ENCODE measurements around the gene RYR3.

The RYR3 gene

GRCh38 chr15:33735637-33736247 is 425.0 kb downstream of the RYR3 start:
- H2AFZ ChIP-seq (ENCODE audit: low read length): no peak overlapping the region
- H3K27ac ChIP-seq (ENCODE audit: low read length): no peak overlapping the region
- H3K9ac ChIP-seq (ENCODE audit: low read length): no peak overlapping the region
- H3K36me3 ChIP-seq (replicated peaks; ENCODE audit: insufficient read depth, low read length): no peaks in the 10 kb centered on the region
- H3K27me3 ChIP-seq (replicated peaks; ENCODE audit: insufficient read depth, low read length): no peaks in the 10 kb centered on the region
- no peaks in the 10 kb centered on the region for H4K20me1 ChIP-seq (ENCODE audit: insufficient read depth, low read length)
- DNase-seq: peak; percentile 58
- H3F3A ChIP-seq (ENCODE audit: insufficient read depth, low read length): no peaks in the 10 kb centered on the region
- no peak overlapping the region for H3K4me2 ChIP-seq (ENCODE audit: low read depth, low read length)
- H3K4me3 ChIP-seq (ENCODE audit: low read length): no peak overlapping the region
- H3K4me1 ChIP-seq (ENCODE audit: low read length): 0 out of 2 replicates have a peak, but pooled peaks cover 2% of the 10 kb centered on the region
- H3K9me3 ChIP-seq (replicated peaks; ENCODE audit: insufficient read depth, low read length): no peaks in the 10 kb centered on the region
- no peaks in the 10 kb centered on the region for H3K9me2 ChIP-seq (replicated peaks; ENCODE audit: insufficient read depth, low read length)
- H3K79me2 ChIP-seq (ENCODE audit: low read length): no peaks in the 10 kb centered on the region
- no peak for TF ChIP-seq EZH2 (optimal IDR thresholded peaks at IDR 0.05; ENCODE audit: low read depth, low read length)
- no peak for TF ChIP-seq EZH2phosphoT487 (IDR thresholded peaks at IDR 0.05; ENCODE audit: low read length)
- peak; percentile 77 for TF ChIP-seq CTCF (IDR thresholded peaks at IDR 0.05; ENCODE audit: low read length)

- H4K20me1 ChIP-seq (ENCODE audit: insufficient read depth, low read length): no peaks in the 10 kb centered on the region
- no peaks in the 10 kb centered on the region for H3K36me3 ChIP-seq (replicated peaks; ENCODE audit: insufficient read depth, low read length)
- H3K9me3 ChIP-seq (replicated peaks; ENCODE audit: insufficient read depth, low read length): no peaks in the 10 kb centered on the region
- H3K27me3 ChIP-seq (replicated peaks; ENCODE audit: insufficient read depth, low read length): no peaks in the 10 kb centered on the region
- no peak overlapping the region for H3K4me3 ChIP-seq (ENCODE audit: low read length)
- no peaks in the 10 kb centered on the region for H3K9me2 ChIP-seq (replicated peaks; ENCODE audit: insufficient read depth, low read length)
- no peak overlapping the region for H2AFZ ChIP-seq (ENCODE audit: low read length)
- DNase-seq: peak; percentile 41
- TF ChIP-seq EZH2phosphoT487 (IDR thresholded peaks at IDR 0.05; ENCODE audit: low read length) (no peak), CTCF (IDR thresholded peaks at IDR 0.05; ENCODE audit: low read length) (peak; percentile 91)
- H3K9ac ChIP-seq (ENCODE audit: low read length): no peak overlapping the region
- no peaks in the 10 kb centered on the region for H3K79me2 ChIP-seq (ENCODE audit: low read length)
- H3K27ac ChIP-seq (ENCODE audit: low read length): no peak overlapping the region
- no peaks in the 10 kb centered on the region for H3K4me1 ChIP-seq (ENCODE audit: low read length)
- no peaks in the 10 kb centered on the region for H3F3A ChIP-seq (ENCODE audit: insufficient read depth, low read length)
- H3K4me2 ChIP-seq (ENCODE audit: low read depth, low read length): peak overlapping the region; percentile 10; the same call in 1 of the 2 replicates
Measured at GRCh38 chr15:33737687-33738601, 427.2 kb downstream of the RYR3 start.

- H3K4me3 ChIP-seq (ENCODE audit: low read length): no peak overlapping the region
- no peak overlapping the region for H2AFZ ChIP-seq (ENCODE audit: low read length)
- no peaks in the 10 kb centered on the region for H4K20me1 ChIP-seq (ENCODE audit: insufficient read depth, low read length)
- H3K27ac ChIP-seq (ENCODE audit: low read length): no peak overlapping the region
- H3K9me2 ChIP-seq (replicated peaks; ENCODE audit: insufficient read depth, low read length): no peaks in the 10 kb centered on the region
- no peaks in the 10 kb centered on the region for H3K4me1 ChIP-seq (ENCODE audit: low read length)
- no peaks in the 10 kb centered on the region for H3F3A ChIP-seq (ENCODE audit: insufficient read depth, low read length)
- H3K9me3 ChIP-seq (replicated peaks; ENCODE audit: insufficient read depth, low read length): no peaks in the 10 kb centered on the region
- no peaks in the 10 kb centered on the region for H3K79me2 ChIP-seq (ENCODE audit: low read length)
- no peak overlapping the region for H3K9ac ChIP-seq (ENCODE audit: low read length)
- no peaks in the 10 kb centered on the region for H3K36me3 ChIP-seq (replicated peaks; ENCODE audit: insufficient read depth, low read length)
- DNase-seq: no peak
- no peaks in the 10 kb centered on the region for H3K27me3 ChIP-seq (replicated peaks; ENCODE audit: insufficient read depth, low read length)
- TF ChIP-seq EZH2 (optimal IDR thresholded peaks at IDR 0.05; ENCODE audit: low read depth, low read length) (no peak), EZH2phosphoT487 (IDR thresholded peaks at IDR 0.05; ENCODE audit: low read length) (no peak), CTCF (IDR thresholded peaks at IDR 0.05; ENCODE audit: low read length) (no peak)
- H3K4me2 ChIP-seq (ENCODE audit: low read depth, low read length): no peak overlapping the region
Measured at GRCh38 chr15:33738941-33739664, 428.3 kb downstream of the RYR3 start.
